Stimulated activated CD4-positive, alpha-beta T cell treated with anti-CD3 and anti-CD28 coated beads, Interleukin-4, amount 100 ng/mL, for 48 hours (primary cell): Measurements from ENCODE around the gene PFDN1.

ENCODE experiments used
- DNase-seq, 2 donors: peaks; one replicate each; pipeline ENCODE4 v3.0.0-alpha.2; 2020; ENCODE audit warnings: low read depth in 2 of 2

PFDN1 gene

GRCh38 chr5:140239461-140239860 is 63.4 kb downstream of the PFDN1 start:
- DNase-seq = no peak

GRCh38 chr5:140238756-140239155 is 64.1 kb downstream of the PFDN1 start:
- DNase-seq = no peak

- no peak for DNase-seq
Observed at GRCh38 chr5:140236891-140237598, 65.9 kb downstream of the PFDN1 start.

GRCh38 chr5:140235791-140236551 is 66.9 kb downstream of the PFDN1 start:
- no peak for DNase-seq

GRCh38 chr5:140234377-140234989 is 68.4 kb downstream of the PFDN1 start:
- no peak for DNase-seq

GRCh38 chr5:140232731-140233130 is 70.2 kb downstream of the PFDN1 start:
- no peak for DNase-seq

- no peak for DNase-seq
Observed at GRCh38 chr5:140230373-140230772, 72.5 kb downstream of the PFDN1 start.

- no peak for DNase-seq
Observed at GRCh38 chr5:140228364-140228837, 74.5 kb downstream of the PFDN1 start.

- DNase-seq = no peak
Observed at GRCh38 chr5:140227046-140227445, 75.9 kb downstream of the PFDN1 start.

- DNase-seq = no peak
Observed at GRCh38 chr5:140225396-140225795, 77.5 kb downstream of the PFDN1 start.

GRCh38 chr5:140224658-140225057 is 78.2 kb downstream of the PFDN1 start:
- DNase-seq = no peak

GRCh38 chr5:140223567-140223966 is 79.3 kb downstream of the PFDN1 start:
- no peak for DNase-seq

- DNase-seq = no peak
Observed at GRCh38 chr5:140222416-140222815, 80.5 kb downstream of the PFDN1 start.

GRCh38 chr5:140221697-140222223 is 81.1 kb downstream of the PFDN1 start:
- no peak for DNase-seq

GRCh38 chr5:140220698-140221064 is 82.2 kb downstream of the PFDN1 start:
- no peak for DNase-seq

- peak in 1 of 2 donors; percentile 7 for DNase-seq
Observed at GRCh38 chr5:140220032-140220697, 82.7 kb downstream of the PFDN1 start.

GRCh38 chr5:140219068-140219991 is 83.6 kb downstream of the PFDN1 start:
- DNase-seq = no peak

GRCh38 chr5:140217299-140218026 is 85.4 kb downstream of the PFDN1 start:
- DNase-seq = no peak

GRCh38 chr5:140216478-140217074 is 86.3 kb downstream of the PFDN1 start:
- DNase-seq = no peak

GRCh38 chr5:140215276-140215675 is 87.6 kb downstream of the PFDN1 start:
- no peak for DNase-seq
